OCI-M1 (cell line): ENCODE results near the gene DIP2B.
A peak's percentile ranks its signal among the peaks of the same experiment; 100 is the strongest.
"Not testable (repeated sequence)": the region's sequence is repeated elsewhere in the genome, so short reads cannot be mapped to it uniquely, and the experiment has no call there.

Experiments used
- DNase-seq: peaks from one replicate; lab custom pipeline; 2025; lab: John Stamatoyannopoulos, UW

The DIP2B gene

GRCh38 chr12:50520416-50521207, 15.8 kb downstream of the DIP2B start:
- no peak for DNase-seq

DNA sequence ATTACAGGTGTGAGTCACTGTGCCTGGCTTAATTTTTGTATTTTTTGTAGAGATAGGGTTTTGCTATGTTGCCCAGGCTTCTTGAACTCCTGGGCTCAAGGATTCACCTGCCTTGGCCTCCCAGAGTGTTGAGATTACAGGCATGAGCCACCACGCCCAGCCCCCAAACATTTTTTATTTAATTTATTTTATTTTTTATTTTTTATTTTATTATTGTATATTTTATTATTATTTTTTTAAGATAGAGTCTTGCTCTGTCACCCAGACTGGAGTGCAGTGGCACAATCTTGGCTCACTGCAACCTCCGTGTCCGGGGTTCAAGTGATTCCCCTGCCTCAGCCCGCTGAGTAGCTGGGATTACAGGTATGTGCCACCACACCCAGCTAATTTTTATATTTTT, 17.0 kb downstream of the DIP2B start:
- DNase-seq: not testable (repeated sequence)

- DNase-seq: no peak
Measured at GRCh38 chr12:50523772-50524171, 19.0 kb downstream of the DIP2B start.

- no peak for DNase-seq
Measured at GRCh38 chr12:50524621-50525020, 19.8 kb downstream of the DIP2B start.

DNA sequence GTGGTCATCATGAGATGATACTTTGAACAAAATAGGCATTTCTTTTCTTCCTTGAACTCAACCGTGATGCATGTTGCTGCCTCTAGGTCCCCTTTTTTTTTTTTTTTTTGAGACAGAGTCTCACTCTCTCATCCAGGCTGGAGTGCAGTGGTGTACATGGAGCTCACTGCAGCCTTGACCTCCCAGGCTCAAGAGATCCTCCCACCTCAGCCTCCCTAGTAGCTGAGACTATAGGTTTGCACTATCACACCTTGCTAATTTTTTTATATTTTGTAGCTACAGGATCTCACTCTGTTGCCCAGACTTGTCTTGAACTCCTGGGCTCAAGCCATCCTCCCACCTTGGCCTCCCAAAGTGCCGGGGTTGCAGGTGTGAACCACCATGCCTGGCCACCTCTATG, 20.6 kb downstream of the DIP2B start:
- no peak for DNase-seq

GRCh38 chr12:50527359-50527726, 22.6 kb downstream of the DIP2B start:
- no peak for DNase-seq

GRCh38 chr12:50528800-50529199, 24.0 kb downstream of the DIP2B start:
- DNase-seq: no peak

- no peak for DNase-seq
Measured at GRCh38 chr12:50529345-50529744, 24.6 kb downstream of the DIP2B start.

DNA sequence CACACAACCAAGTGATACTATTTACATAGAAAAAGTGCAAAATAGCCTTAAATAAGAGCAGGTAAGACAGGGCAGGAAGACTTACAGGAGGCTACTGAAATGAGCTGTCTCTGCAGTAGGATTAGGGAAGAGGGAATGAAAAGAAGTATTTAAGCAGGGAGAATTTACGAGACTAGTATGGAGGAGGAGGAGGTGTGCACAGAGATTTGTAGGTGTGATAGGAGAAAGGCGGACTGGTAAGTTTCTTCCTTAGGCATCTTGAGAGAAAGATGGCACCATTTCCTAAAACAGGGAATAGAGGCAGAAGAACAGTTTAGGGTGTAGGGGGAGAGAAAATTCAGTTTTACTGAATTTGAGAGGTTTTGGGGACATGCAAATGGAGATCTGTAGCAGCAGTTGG, 25.7 kb downstream of the DIP2B start:
- no peak for DNase-seq

DNA sequence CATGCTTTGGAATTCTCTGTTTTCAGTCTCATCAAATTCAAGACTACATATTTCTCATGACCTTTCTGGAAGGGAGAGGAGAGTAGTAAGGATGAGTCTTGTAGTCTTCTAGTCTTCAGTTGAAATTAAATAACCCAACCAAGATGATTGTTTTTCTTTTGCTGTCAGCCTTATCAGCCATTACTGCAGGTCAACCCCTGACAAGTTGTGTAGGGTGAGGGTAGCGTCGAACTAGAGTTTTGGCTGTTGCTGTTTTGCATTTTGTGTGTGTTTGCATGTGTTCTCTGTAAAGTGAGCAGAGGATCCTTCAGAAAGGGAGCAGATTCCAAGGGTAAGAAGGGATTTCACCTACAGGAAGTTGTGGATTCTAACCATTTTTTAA, 28.4 kb downstream of the DIP2B start:
- no peak for DNase-seq

DNA sequence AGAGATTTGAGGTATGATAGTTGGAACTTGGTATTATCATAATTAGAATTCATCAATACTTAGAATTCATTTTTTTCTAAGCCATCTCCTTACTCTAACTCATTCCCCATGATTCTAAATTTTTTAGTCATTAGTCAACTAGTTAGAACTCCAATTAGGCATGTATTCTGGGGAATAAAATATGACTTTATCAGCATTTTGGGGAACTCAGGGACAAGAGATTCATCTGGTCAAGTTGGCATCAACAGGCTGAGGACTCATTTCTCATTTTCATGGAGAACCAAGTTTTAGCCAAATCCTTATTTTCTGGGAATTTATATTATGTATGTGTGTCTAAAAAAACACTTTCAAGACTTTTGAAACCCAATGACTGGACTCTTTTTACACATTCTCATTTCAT, 29.2 kb downstream of the DIP2B start:
- no peak for DNase-seq

GRCh38 chr12:50536831-50537537, 32.2 kb downstream of the DIP2B start:
- DNase-seq: no peak

DNA sequence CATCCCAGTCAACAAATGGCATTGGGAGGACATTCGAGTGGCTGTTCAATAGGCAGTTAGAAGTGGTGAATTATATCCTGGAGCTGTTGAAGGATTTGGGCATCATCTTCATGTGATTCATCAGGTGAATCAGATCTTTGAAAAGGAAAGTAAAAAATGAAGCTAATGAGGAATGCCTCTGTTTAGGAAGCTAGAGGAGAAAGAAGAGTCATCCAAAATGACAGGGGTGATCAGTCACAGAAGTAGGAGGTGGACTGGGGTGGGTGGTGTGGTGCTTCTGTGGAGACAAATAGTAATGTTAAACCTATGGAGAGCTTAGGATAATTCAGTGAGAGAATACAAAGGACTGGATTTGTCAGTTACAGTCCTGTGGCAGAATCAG, 32.7 kb downstream of the DIP2B start:
- DNase-seq: peak; percentile 32

GRCh38 chr12:50538182-50538581, 33.4 kb downstream of the DIP2B start:
- no peak for DNase-seq

GRCh38 chr12:50541139-50541538, 36.4 kb downstream of the DIP2B start:
- no peak for DNase-seq

DNA sequence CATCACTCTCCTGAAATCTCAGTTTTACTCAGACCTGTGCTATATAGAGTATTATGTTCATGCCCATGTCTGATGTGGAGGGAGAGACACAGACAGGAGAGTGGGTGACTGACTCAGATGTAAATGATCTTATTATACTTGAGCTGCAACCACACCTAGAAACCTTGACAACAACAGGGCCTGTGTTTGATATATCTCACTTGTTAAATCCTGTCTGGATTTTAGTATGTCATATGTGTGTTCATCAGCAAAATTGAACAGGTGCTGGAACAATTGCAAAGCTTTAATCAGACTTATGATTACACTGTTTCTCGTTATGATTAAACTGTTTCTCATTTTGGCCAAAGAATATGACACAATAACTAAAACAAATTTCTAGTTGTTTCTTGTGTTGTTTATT, 37.7 kb downstream of the DIP2B start:
- DNase-seq: no peak

DNA sequence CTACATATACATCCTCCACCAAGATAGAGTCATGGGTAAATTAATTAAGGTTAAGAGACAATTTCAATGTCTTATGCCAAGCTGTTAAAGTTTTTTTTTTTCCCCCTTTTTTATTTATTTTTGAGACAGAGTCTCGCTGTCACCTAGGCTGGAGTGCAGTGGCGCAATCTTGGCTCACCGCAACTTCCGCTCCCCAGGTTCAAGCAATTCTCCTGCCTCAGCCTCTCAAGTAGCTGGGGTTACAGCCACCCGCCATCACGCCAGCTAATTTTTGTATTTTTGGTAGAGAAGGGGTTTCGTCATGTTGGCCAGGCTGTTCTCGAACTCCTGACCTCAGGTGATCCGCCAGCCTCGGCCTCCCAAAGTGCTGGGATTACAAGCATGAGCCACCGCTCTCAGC, 38.4 kb downstream of the DIP2B start:
- DNase-seq: not testable (repeated sequence)

DNA sequence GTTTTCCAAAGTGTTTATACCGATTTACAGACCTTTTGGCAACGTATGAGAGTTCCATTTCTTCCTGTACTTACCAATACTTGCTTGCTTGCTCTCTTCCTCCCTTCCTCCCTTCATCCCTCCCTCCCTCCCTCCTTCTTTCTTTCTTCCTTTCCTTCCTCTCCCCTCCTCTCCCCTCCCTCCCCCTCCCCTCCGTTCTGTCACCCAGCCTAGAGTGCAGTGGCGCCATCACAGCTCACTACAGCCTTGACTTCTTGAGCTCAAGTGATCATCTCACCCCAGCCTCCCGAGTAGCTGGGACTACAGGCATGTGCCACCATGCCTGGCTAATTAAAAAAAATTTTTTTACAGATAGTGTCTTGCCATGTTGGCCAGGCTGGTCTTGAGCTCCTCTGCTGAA, 40.4 kb downstream of the DIP2B start:
- no peak for DNase-seq

- no peak for DNase-seq
Measured at GRCh38 chr12:50545786-50546185, 41.0 kb downstream of the DIP2B start.

GRCh38 chr12:50546441-50547318, 41.9 kb downstream of the DIP2B start:
- no peak for DNase-seq

GRCh38 chr12:50547742-50548141, 43.0 kb downstream of the DIP2B start:
- DNase-seq: no peak

- DNase-seq: no peak
Measured at GRCh38 chr12:50549885-50550284, 45.1 kb downstream of the DIP2B start.
